H1 (cell line): Measurements from ENCODE around the gene NBDY. TPM values are rescaled to one million over a fixed set of nuclear protein-coding genes. Genes with fewer than 3 reads are reported as not detected.

Source experiments
- CTCF ChIA-PET: fragments of 300-600 bp; sonication (Branson Sonifier 250); formaldehyde crosslinking; loops from one replicate; lab custom pipeline; 2021; ENCODE audit not compliant: partially characterized antibody; lab: Charles Lee
- POLR2A ChIA-PET: fragments of 300-600 bp; sonication (Branson Sonifier 250); formaldehyde crosslinking; loops from one replicate; lab custom pipeline; 2021; ENCODE audit warnings: inconsistent platforms; ENCODE audit not compliant: partially characterized antibody; lab: Charles Lee
- DNase-seq, 2 experiments: peaks; one replicate each; pipeline versions ENCODE4 v3.0.0 to v3.0.0-alpha.2; 2010 to 2022; ENCODE audit warnings: low spot score in 2 of 2, low read depth in 1 of 2, mixed read lengths in 1 of 2
- FAIRE-seq: peaks from 2 replicates; lab custom pipeline; 2011; peaks lifted over from hg19 to GRCh38; lab: Jason Lieb, UNC
- H2AFZ ChIP-seq: 2 replicates; pipeline ENCODE4 v1.8.1; 2012; ENCODE audit warnings: low read length, inconsistent platforms
- H2AK5ac ChIP-seq: 2 replicates; pipeline ENCODE4 v1.6.1; 2013; ENCODE audit warnings: low read depth, low read length
- H2BK120ac ChIP-seq: replicated peaks from 2 replicates; pipeline ENCODE3; 2013; ENCODE audit warnings: low read depth, low read length, inconsistent platforms
- H2BK12ac ChIP-seq: 2 replicates; pipeline ENCODE4 v1.6.1; 2013; ENCODE audit warnings: low read depth, low read length
- H2BK15ac ChIP-seq: 2 replicates; pipeline ENCODE4 v1.6.1; 2013; ENCODE audit warnings: low read length
- H2BK20ac ChIP-seq: 2 replicates; pipeline ENCODE4 v1.6.1; 2013; ENCODE audit warnings: low read length
- H2BK5ac ChIP-seq: 2 replicates; pipeline ENCODE4 v1.6.1; 2013; ENCODE audit warnings: low read depth, low read length
- H3K14ac ChIP-seq: 2 replicates; pipeline ENCODE4 v1.6.1; 2013; ENCODE audit warnings: inconsistent platforms; ENCODE audit not compliant: insufficient read length
- H3K18ac ChIP-seq: 2 replicates; pipeline ENCODE4 v1.6.1; 2013; ENCODE audit warnings: low read length; ENCODE audit errors: extremely low read depth
- H3K23ac ChIP-seq: 2 replicates; pipeline ENCODE4 v1.6.1; 2013; ENCODE audit warnings: inconsistent platforms; ENCODE audit not compliant: insufficient read length
- H3K23me2 ChIP-seq: 2 replicates; pipeline ENCODE4 v1.6.1; 2013; ENCODE audit warnings: low read depth, low read length
- H3K27ac ChIP-seq: 2 replicates; pipeline ENCODE4 v1.6.1; 2011; ENCODE audit warnings: low read depth, low read length, inconsistent platforms
- H3K27me3 ChIP-seq, 4 experiments: replicated peaks in 1 of 4; 1 replicate in 1 of 4; 2 replicates in 3 of 4; pipeline versions ENCODE4 v1.6.1 to v1.8.1; 2011 to 2013; ENCODE audit warnings: low read length in 3 of 4, mild to moderate bottlenecking in 3 of 4, inconsistent platforms in 2 of 4, mixed read lengths in 2 of 4, moderate library complexity in 1 of 4; ENCODE audit not compliant: control insufficient read depth in 3 of 4, insufficient read depth in 3 of 4; ENCODE audit errors: extremely low read depth in 1 of 4
- H3K36me3 ChIP-seq, 4 experiments: 2 replicates each; pipeline versions ENCODE4 v1.6.1 to v1.8.1; 2011 to 2013; ENCODE audit warnings: mild to moderate bottlenecking in 4 of 4, low read length in 3 of 4, moderate library complexity in 2 of 4, control low read depth in 1 of 4, inconsistent platforms in 1 of 4; ENCODE audit not compliant: insufficient read depth in 4 of 4, control insufficient read depth in 2 of 4
- H3K4ac ChIP-seq: replicated peaks from 2 replicates; pipeline ENCODE3; 2013; ENCODE audit warnings: low read length, low read depth, mixed read lengths, inconsistent platforms; ENCODE audit not compliant: insufficient read length
- H3K4me1 ChIP-seq, 4 experiments: replicated peaks in 1 of 4; 1 replicate in 1 of 4; 2 replicates in 3 of 4; pipeline versions ENCODE4 v1.6.1 to v1.8.1; 2011 to 2013; ENCODE audit warnings: low read length in 3 of 4, inconsistent platforms in 2 of 4, mixed read lengths in 1 of 4; ENCODE audit not compliant: insufficient read depth in 4 of 4, control insufficient read depth in 3 of 4
- H3K4me2 ChIP-seq, 2 experiments: 2 replicates each; pipeline versions ENCODE4 v1.6.1 to v1.8.1; 2011 to 2013; ENCODE audit warnings: low read depth in 2 of 2, low read length in 2 of 2, control low read depth in 1 of 2, inconsistent platforms in 1 of 2, mild to moderate bottlenecking in 1 of 2; ENCODE audit not compliant: insufficient read depth in 1 of 2
- H3K4me3 ChIP-seq, 4 experiments: fragments of 200-600, 300-600 bp in 1 of 4; sonication (generic), shearing (Covaris generic), sonication (Bioruptor Twin) in 1 of 4; 2 replicates each; pipeline versions ENCODE4 v1.5.1 to v1.8.1; 2011 to 2016; ENCODE audit warnings: low read length in 4 of 4, low read depth in 3 of 4, control low read depth in 2 of 4, inconsistent platforms in 2 of 4, mild to moderate bottlenecking in 2 of 4, mixed read lengths in 1 of 4, moderate library complexity in 1 of 4; ENCODE audit not compliant: insufficient read depth in 2 of 4; ENCODE audit errors: extremely low read depth in 1 of 4
- H3K56ac ChIP-seq: replicated peaks from 2 replicates; pipeline ENCODE3; 2013; ENCODE audit warnings: low read depth, mild to moderate bottlenecking, mixed read lengths, low read length, inconsistent platforms; ENCODE audit not compliant: insufficient read length
- H3K79me1 ChIP-seq: 2 replicates; pipeline ENCODE4 v1.6.1; 2013; ENCODE audit warnings: low read depth, low read length, control low read depth
- H3K79me2 ChIP-seq, 2 experiments: 2 replicates each; pipeline versions ENCODE4 v1.6.1 to v1.8.1; 2012 to 2013; ENCODE audit warnings: low read length in 2 of 2, mild to moderate bottlenecking in 2 of 2, inconsistent platforms in 1 of 2; ENCODE audit not compliant: insufficient read depth in 2 of 2, control insufficient read depth in 1 of 2
- H3K9ac ChIP-seq, 4 experiments: replicated peaks in 1 of 4; 1 replicate in 1 of 4; 2 replicates in 3 of 4; pipeline versions ENCODE4 v1.6.1 to v1.8.1; 2011 to 2013; ENCODE audit warnings: low read depth in 3 of 4, low read length in 3 of 4, control low read depth in 2 of 4, mild to moderate bottlenecking in 2 of 4, moderate library complexity in 2 of 4, inconsistent platforms in 1 of 4; ENCODE audit errors: extremely low read depth in 1 of 4
- H3K9me3 ChIP-seq, 2 experiments: 2 replicates each; pipeline versions ENCODE4 v1.6.1 to v1.8.1; 2012 to 2013; ENCODE audit warnings: mild to moderate bottlenecking in 2 of 2, moderate library complexity in 2 of 2, control low read depth in 1 of 2, inconsistent platforms in 1 of 2, low read depth in 1 of 2, low read length in 1 of 2, mixed read lengths in 1 of 2; ENCODE audit not compliant: insufficient read depth in 2 of 2
- H4K20me1 ChIP-seq, 2 experiments: replicated peaks in 1 of 2; 2 replicates each; pipeline versions ENCODE3 to v1.8.1; 2011 to 2013; ENCODE audit warnings: inconsistent platforms in 2 of 2, low read length in 2 of 2, mild to moderate bottlenecking in 1 of 2; ENCODE audit not compliant: insufficient read depth in 2 of 2, control insufficient read depth in 1 of 2
- H4K5ac ChIP-seq: 2 replicates; pipeline ENCODE4 v1.6.1; 2013; ENCODE audit warnings: low read length, low read depth, mixed read lengths, inconsistent platforms; ENCODE audit not compliant: insufficient read length
- H4K8ac ChIP-seq: 2 replicates; pipeline ENCODE4 v1.8.0; 2013; ENCODE audit warnings: mild to moderate bottlenecking, moderate library complexity, low read length, inconsistent platforms; ENCODE audit not compliant: insufficient read depth; ENCODE audit errors: extremely low read depth
- H4K91ac ChIP-seq: replicated peaks from 2 replicates; pipeline ENCODE3; 2013; ENCODE audit warnings: low read length, mixed read lengths, inconsistent platforms; ENCODE audit not compliant: insufficient read length
- CEBPB ChIP-seq: IDR thresholded peaks from 2 replicates; pipeline ENCODE4 v1.6.1; 2012; ENCODE audit warnings: low read depth, low read length
- CHD2 ChIP-seq: IDR thresholded peaks from 2 replicates; pipeline ENCODE4 v1.6.1; 2012; ENCODE audit warnings: low read length, improper control_type of control experiment
- CTCF ChIP-seq, 3 experiments: IDR thresholded peaks; 1 replicate in 2 of 3; 2 replicates in 1 of 3; pipeline versions ENCODE4 v1.5.1 to v1.6.1; 2011; ENCODE audit warnings: low read length in 3 of 3, mild to moderate bottlenecking in 3 of 3, inconsistent platforms in 2 of 3, low read depth in 1 of 3, moderate library complexity in 1 of 3; ENCODE audit not compliant: insufficient read depth in 1 of 3; ENCODE audit errors: control extremely low read depth in 1 of 3
- GABPA ChIP-seq: IDR thresholded peaks from 2 replicates; pipeline ENCODE4 v1.6.1; 2011; ENCODE audit warnings: mild to moderate bottlenecking, low read length, moderate library complexity, borderline replicate concordance; ENCODE audit not compliant: insufficient read depth
- HDAC6 ChIP-seq: IDR thresholded peaks from one replicate; pipeline ENCODE4 v1.7.1; 2012; ENCODE audit warnings: low read depth, mild to moderate bottlenecking, inconsistent platforms, low read length, moderate library complexity
- RAD21 ChIP-seq, 2 experiments: IDR thresholded peaks in 1 of 2; conservative IDR thresholded peaks in 1 of 2; 2 replicates each; pipeline ENCODE4 v1.6.1; 2011; ENCODE audit warnings: low read depth in 2 of 2, low read length in 2 of 2, improper control_type of control experiment in 1 of 2, inconsistent platforms in 1 of 2, mild to moderate bottlenecking in 1 of 2, moderate library complexity in 1 of 2
- RNF2 ChIP-seq: fragments of 200-900, 300-1000 bp; sonication (generic); IDR thresholded peaks from 2 replicates; pipeline ENCODE4 v1.7.1; 2016; ENCODE audit warnings: borderline replicate concordance, low read depth, mild to moderate bottlenecking, antibody characterized with exemption, low read length; ENCODE audit not compliant: poor library complexity, severe bottlenecking; ENCODE audit errors: missing control alignments
- TAF7 ChIP-seq: optimal IDR thresholded peaks from 2 replicates; pipeline ENCODE3; 2011; ENCODE audit warnings: low read depth, mild to moderate bottlenecking, inconsistent platforms, low read length, moderate library complexity, borderline replicate concordance
- WGBS, 2 experiments: shearing (Covaris generic) in 1 of 2; methylation state at CpG; one replicate each; pipeline versions ENCODE4 v1.1.6 to v1.1.7; 2013 to 2015; ENCODE audit warnings: low lambda C conversion rate in 2 of 2, mixed read lengths in 2 of 2, inconsistent platforms in 1 of 2, low coverage in 1 of 2, missing lambda C conversion rate in 1 of 2; ENCODE audit not compliant: insufficient replicate concordance in 2 of 2, insufficient coverage in 1 of 2, insufficient read length in 1 of 2; ENCODE audit errors: extremely low coverage in 1 of 2, missing lambda C conversion rate in 1 of 2; 5-methylcytosine and 5-hydroxymethylcytosine counted together
- polyA plus RNA-seq, 7 experiments: library from polyadenylated mRNA; depleted of rRNA in 3 of 7; stranded (reverse) in 5 of 7; unstranded in 2 of 7; fragments of >200 nt in 5 of 7; fragments of 200-250 nt in 2 of 7; gene quantifications; 1 replicate in 5 of 7; 2 replicates in 1 of 7; 4 replicates in 1 of 7; pipeline versions ENCODE4 v1.2.1 to v1.2.3, GENCODE V29; 2011 to 2013; ENCODE audit warnings: missing spikeins in 2 of 7, mixed read lengths in 2 of 7
- total RNA-seq: library from RNA; stranded (reverse); fragmentation: NEBNext Ultra II Directional; extraction: Animal tissue kit (Norgen Biotek cat#: 25700); gene quantifications from 2 replicates; pipeline ENCODE4 v1.2.1, GENCODE V29; 2021

NBDY gene
- total and polyA plus RNA-seq, 2 of the 8 experiments (the other 6 are each of a cell fraction or from before 2014, with no cell fraction given), result 42.3 to 57.8 TPM

DNA sequence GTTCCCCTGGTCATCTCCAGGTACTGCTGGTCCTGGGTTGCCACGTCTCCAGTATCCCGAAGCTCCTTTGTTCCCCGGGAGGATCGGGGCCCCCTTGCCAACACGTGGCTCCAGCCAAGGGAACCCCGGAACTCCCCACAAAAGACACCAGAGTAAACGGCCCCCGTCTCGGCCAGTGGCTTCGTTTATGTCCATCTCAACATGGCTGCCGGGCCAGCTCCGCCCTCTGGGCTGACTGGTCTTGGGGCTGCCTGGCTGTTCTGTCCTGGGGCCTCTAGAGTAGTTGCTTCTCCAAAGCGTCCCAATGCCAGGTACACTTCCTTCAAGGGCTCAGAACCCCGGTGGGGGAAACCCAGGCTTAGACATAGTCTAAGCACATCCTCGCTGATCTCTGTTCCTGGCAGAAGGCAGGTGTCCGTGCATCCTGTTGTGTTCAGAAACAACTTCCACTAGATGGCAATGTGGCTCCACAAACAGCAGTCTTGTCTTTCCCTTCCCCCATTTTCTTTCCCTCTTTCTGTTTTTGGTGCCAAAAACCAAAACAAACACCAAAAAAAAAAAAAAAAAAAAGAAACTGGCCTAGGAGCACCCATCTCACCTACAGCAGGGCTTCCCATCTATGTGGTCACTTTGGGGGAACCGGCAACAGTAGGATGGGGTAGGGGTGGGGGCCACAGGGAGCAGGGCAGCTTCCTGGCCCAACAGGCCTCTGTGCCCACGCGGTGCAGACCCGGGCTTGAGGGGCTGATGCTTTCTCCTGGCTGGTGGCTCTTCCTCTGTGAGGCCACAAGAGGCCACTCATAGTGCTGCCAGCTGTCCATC is 35.3 kb downstream of the NBDY start:
- Histone ChIP-seq H2AK5ac (no peak overlapping the region), H3K23me2 (no peaks in the 10 kb centered on the region), H4K20me1 (no peaks in the 10 kb centered on the region), H4K8ac (no peak overlapping the region), H3K36me3 (peaks cover 0 to 5% (median 0%) of the 10 kb centered on the region in 4 experiments; a peak in 1 of 8 replicates), H3K9me3 (no peaks in the 10 kb centered on the region), H3K79me1 (no peaks in the 10 kb centered on the region), H3K27ac (no peak overlapping the region), H2BK20ac (no peak overlapping the region), H3K27me3 (no peaks in the 10 kb centered on the region), H2BK120ac (no peak overlapping the region), H3K18ac (no peak overlapping the region), H3K9ac (no peak overlapping the region), H3K56ac (no peak overlapping the region), H3K4ac (no peak overlapping the region), H3K4me1 (peaks cover 0 to 11% (median 2%) of the 10 kb centered on the region in 4 experiments; a peak in 4 of 7 replicates), H3K79me2 (no peaks in the 10 kb centered on the region; a peak in 1 of 4 replicates), H4K5ac (no peak overlapping the region), H3K23ac (no peak overlapping the region), H3K4me2 (peak overlapping the region in 1 of 2 experiments; percentile 31; a peak in 1 of 4 replicates), H3K14ac (no peak overlapping the region), H2BK5ac (no peak overlapping the region; the same call in 1 of the 2 replicates), H4K91ac (no peak overlapping the region), H2AFZ (no peak overlapping the region), H2BK12ac (no peak overlapping the region), H3K4me3 (no peak overlapping the region), H2BK15ac (no peak overlapping the region)
- WGBS, 2 experiments, result 70% methylated on average over 9 of the region's 20 CpGs; no CpG with 5 or more reads in 1 of the 2 experiments
- FAIRE-seq (peak; percentile 86), DNase-seq (peak in 1 of 2 experiments; percentile 53)
- POLR2A ChIA-PET, result no interaction called here
- CTCF ChIA-PET, result interaction anchor here (0.7 to 2.5 kb wide), 3 partner anchors 18 to 214 kb away, joined by 3 to 11 read pairs (median 3); no protein-coding TSS in a partner anchor
- no peak for TF ChIP-seq RNF2
- peak; percentile 34 to 50 (median 48) for TF ChIP-seq CTCF (IDR thresholded peaks at IDR 0.05; ENCODE audit: control extremely low read depth in 1 of 3, insufficient read depth in 1 of 3, low read depth in 1 of 3, low read length in 3 of 3)
- 0 out of 2 replicates have a peak, but pooled peaks have one; percentile 57 for TF ChIP-seq CHD2
- no peak for TF ChIP-seq HDAC6
- peak; percentile 19 for TF ChIP-seq TAF7
- peak; percentile 72 to 74 for TF ChIP-seq RAD21 (IDR thresholded peaks at IDR 0.05 in 1 of 2, conservative IDR thresholded peaks at IDR 0.05 in 1 of 2; ENCODE audit: low read depth in 2 of 2, low read length in 2 of 2)
- no peak for TF ChIP-seq GABPA
- TF ChIP-seq CEBPB, result no peak
